Upper lobe of left lung (tissue), 6 donors: ENCODE data around the gene MEX3B. TPM values are rescaled to one million over a fixed set of nuclear protein-coding genes. Genes with fewer than 3 reads are reported as not detected.

ENCODE experiments used
- ATAC-seq, 2 donors: fragments of 200-7000 bp; cut with Tn5 transposase; one replicate each; pipeline ENCODE4 v1.9.1; 2022; ENCODE audit warnings: mild to moderate bottlenecking in 2 of 2, moderate library complexity in 2 of 2; ENCODE audit not compliant: low FRiP score in 2 of 2
- DNase-seq, 2 donors: peaks; one replicate each; pipeline ENCODE4 v3.0.0-alpha.2; 2019 to 2020
- H3K27ac ChIP-seq, 4 donors: fragments of 200-600 bp; sonication (generic); one replicate each; pipeline ENCODE4 v1.5.1; 2016 to 2019
- H3K27me3 ChIP-seq, 4 donors: fragments of 200-600 bp; sonication (generic); one replicate each; pipeline ENCODE4 v1.5.1; 2017 to 2019
- H3K36me3 ChIP-seq, 4 donors: fragments of 200-600 bp; sonication (generic); one replicate each; pipeline ENCODE4 v1.5.1; 2016 to 2019
- H3K4me1 ChIP-seq, 4 donors: fragments of 200-600 bp; sonication (generic); one replicate each; pipeline ENCODE4 v1.5.1; 2018 to 2019
- H3K4me3 ChIP-seq, 4 donors: fragments of 200-600 bp; sonication (generic); one replicate each; pipeline ENCODE4 v1.5.1; 2017 to 2019; ENCODE audit warnings: mild to moderate bottlenecking in 2 of 4, moderate library complexity in 1 of 4
- H3K9me3 ChIP-seq, 4 donors: fragments of 200-600 bp; sonication (generic); one replicate each; pipeline ENCODE4 v1.5.1; 2018 to 2019
- EP300 ChIP-seq, 4 donors: sonication (generic); formaldehyde crosslinking; IDR thresholded peaks; one replicate each; pipeline ENCODE4 v1.5.1; 2017; ENCODE audit warnings: antibody characterized with exemption in 4 of 4, control low read depth in 2 of 4
- POLR2A ChIP-seq, 4 donors: fragments of 450-650 bp; IDR thresholded peaks; one replicate each; pipeline ENCODE4 v1.5.1; 2016 to 2017; ENCODE audit warnings: antibody characterized with exemption in 4 of 4, mild to moderate bottlenecking in 2 of 4
- POLR2AphosphoS5 ChIP-seq, 2 donors: sonication (generic); formaldehyde crosslinking; IDR thresholded peaks; one replicate each; pipeline ENCODE4 v1.5.1; 2017; ENCODE audit warnings: antibody characterized with exemption in 2 of 2
- WGBS, 2 donors: methylation state at CpG; one replicate each; pipeline ENCODE4 v1.1.5; 2017 to 2018; 5-methylcytosine and 5-hydroxymethylcytosine counted together
- total RNA-seq, 6 donors: library from RNA; depleted of rRNA in 4 of 6; stranded (reverse); fragments of >200 nt in 4 of 6; gene quantifications; one replicate each; pipeline versions ENCODE4 v1.1.0 to v1.2.1, GENCODE V29; 2016 to 2021
- TF ChIP-seq, protein P1 (sequence below), 6 experiments: fragments of 450-650 bp in 4 of 6; fragments of 200-600 bp in 2 of 6; sonication (generic) in 2 of 6; IDR thresholded peaks; one replicate each; pipeline ENCODE4 v1.5.1; 2016 to 2019; ENCODE audit warnings: antibody characterized with exemption in 6 of 6
- donor health status: DM: no; HTN: no; CAD: no; lungs with moderate emphysema.
- donor health status: DM: no; HTN: yes; CAD: no; lungs with severe emphysema.

Gene MEX3B
- total RNA-seq, 6 donors from 2014 or later: 0.76 to 4.2 (median 2.0) TPM

DNA sequence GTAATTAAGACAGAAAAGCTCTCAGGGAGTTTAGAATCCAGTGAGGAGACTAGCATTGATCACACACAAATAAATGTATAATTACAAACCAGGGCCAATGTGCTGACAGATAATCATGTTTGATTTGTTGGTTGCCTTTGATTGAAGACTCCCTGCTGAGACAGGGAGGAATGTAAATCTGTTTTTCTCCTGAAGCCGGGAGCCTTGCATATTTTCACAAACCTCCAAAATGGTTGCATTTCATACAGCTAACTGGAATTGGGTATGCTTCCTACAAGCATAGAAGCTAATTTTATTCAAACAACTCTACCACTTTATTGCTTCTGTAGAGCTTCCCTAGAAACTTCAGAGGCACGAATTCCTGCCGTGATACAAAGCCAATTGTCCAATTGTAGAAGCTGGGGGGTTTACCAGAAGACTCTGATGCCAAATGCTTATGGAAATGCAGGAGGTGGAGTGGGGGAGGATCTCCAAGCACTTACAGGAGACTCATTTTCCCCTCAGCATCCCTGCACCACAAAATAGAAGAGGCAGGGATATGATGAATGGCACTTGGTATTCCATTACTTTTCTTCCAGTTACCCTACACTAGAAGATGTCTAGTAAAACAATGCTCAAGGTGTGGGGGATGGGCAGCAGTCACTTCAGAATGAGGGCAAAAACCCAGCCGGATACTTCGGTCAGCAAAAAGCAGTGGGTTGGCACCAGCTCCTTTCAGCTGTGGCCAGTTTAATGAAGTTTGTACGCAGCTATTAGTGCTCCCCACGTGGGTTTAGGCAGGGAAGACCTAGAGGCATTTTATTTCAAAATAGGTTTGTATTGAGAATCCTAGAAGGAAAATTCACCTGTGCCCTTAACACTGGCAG lies 11.4 kb upstream of the MEX3B start:
- Histone ChIP-seq H3K4me3 (no peak overlapping the region), H3K9me3 (no peaks in the 10 kb centered on the region), H3K27ac (no peak overlapping the region), H3K27me3 (no peaks in the 10 kb centered on the region), H3K4me1 (no peaks in the 10 kb centered on the region), H3K36me3 (no peaks in the 10 kb centered on the region)
- ATAC-seq (no peak), DNase-seq (no peak)
- whole genome bisulfite sequencing, 2 donors: 29 to 41% methylated on average over 7 of the region's 7 CpGs
- no peak for TF ChIP-seq POLR2A (IDR thresholded peaks at IDR 0.05)
- TF ChIP-seq, protein P1, sequence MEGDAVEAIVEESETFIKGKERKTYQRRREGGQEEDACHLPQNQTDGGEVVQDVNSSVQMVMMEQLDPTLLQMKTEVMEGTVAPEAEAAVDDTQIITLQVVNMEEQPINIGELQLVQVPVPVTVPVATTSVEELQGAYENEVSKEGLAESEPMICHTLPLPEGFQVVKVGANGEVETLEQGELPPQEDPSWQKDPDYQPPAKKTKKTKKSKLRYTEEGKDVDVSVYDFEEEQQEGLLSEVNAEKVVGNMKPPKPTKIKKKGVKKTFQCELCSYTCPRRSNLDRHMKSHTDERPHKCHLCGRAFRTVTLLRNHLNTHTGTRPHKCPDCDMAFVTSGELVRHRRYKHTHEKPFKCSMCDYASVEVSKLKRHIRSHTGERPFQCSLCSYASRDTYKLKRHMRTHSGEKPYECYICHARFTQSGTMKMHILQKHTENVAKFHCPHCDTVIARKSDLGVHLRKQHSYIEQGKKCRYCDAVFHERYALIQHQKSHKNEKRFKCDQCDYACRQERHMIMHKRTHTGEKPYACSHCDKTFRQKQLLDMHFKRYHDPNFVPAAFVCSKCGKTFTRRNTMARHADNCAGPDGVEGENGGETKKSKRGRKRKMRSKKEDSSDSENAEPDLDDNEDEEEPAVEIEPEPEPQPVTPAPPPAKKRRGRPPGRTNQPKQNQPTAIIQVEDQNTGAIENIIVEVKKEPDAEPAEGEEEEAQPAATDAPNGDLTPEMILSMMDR (IDR thresholded peaks at IDR 0.05): no peak
- no peak for TF ChIP-seq POLR2AphosphoS5 (IDR thresholded peaks at IDR 0.05)
- no peak for TF ChIP-seq EP300 (IDR thresholded peaks at IDR 0.05)

DNA sequence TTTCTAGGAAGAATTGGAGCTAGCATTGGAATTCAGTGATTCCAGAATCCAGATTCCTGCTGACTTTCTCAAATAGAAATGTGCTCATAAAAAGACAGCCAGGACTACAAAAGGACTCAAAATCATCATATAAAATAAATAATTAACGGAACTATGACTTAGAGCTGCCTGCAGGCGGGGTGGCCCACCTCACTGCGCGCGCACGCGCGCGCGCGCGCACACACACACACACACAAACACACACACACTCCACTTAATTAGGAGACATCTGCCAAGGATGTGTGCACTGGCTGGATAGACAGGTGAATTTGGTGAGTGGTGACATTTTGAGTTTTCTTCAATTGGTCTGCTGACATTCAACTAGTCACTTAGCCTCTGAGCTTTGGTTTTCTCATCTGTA lies 6.9 kb upstream of the MEX3B start:
- ATAC-seq (no peak), DNase-seq (peak in 1 of 2 donors; percentile 72)
- H3K36me3 ChIP-seq: no peaks in the 10 kb centered on the region
- no peak overlapping the region for H3K4me3 ChIP-seq
- TF ChIP-seq, protein P1 (IDR thresholded peaks at IDR 0.05): no peak
- no peak for TF ChIP-seq EP300 (IDR thresholded peaks at IDR 0.05)
- TF ChIP-seq POLR2A (IDR thresholded peaks at IDR 0.05): no peak
- TF ChIP-seq POLR2AphosphoS5 (IDR thresholded peaks at IDR 0.05): no peak
- WGBS, 2 donors: 95 to 96% methylated on average over 12 of the region's 12 CpGs
- no peak overlapping the region for H3K27ac ChIP-seq
- H3K9me3 ChIP-seq: no peaks in the 10 kb centered on the region
- H3K27me3 ChIP-seq: no peaks in the 10 kb centered on the region
- H3K4me1 ChIP-seq: peaks cover under 1 to 3% (median 3%) of the 10 kb centered on the region in 4 donors

DNA sequence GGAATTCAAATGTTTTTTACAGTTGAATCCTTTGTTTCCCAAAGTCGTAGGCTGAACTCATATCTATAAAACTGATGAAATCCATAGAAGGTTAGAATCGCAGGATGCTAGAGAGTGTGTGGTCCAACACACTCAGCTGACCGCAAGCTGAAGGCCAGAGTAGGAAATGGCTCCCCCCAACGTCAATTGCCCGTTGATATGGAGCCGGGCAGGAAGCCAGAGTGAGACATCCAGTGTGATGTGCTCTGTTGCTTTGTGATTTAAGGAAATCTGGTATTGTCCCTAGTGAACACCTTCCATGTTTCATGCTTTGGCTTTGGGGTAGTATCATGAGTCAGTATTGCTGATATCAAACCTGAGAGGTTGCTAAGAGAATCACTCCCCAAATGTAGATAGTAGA lies 5.8 kb upstream of the MEX3B start:
- Histone ChIP-seq H3K4me1 (peaks cover 6 to 11% (median 10%) of the 10 kb centered on the region in 4 donors), H3K9me3 (no peaks in the 10 kb centered on the region), H3K27ac (no peak overlapping the region), H3K27me3 (peaks cover 0 to 3% (median 0%) of the 10 kb centered on the region in 4 donors), H3K36me3 (no peaks in the 10 kb centered on the region), H3K4me3 (no peak overlapping the region)
- WGBS, 2 donors: 56 to 63% methylated on average over 6 of the region's 6 CpGs
- TF ChIP-seq, protein P1 (IDR thresholded peaks at IDR 0.05): no peak
- TF ChIP-seq POLR2AphosphoS5 (IDR thresholded peaks at IDR 0.05) (no peak), EP300 (IDR thresholded peaks at IDR 0.05) (no peak), POLR2A (IDR thresholded peaks at IDR 0.05) (no peak)
- DNase-seq (no peak), ATAC-seq (no peak)

DNA sequence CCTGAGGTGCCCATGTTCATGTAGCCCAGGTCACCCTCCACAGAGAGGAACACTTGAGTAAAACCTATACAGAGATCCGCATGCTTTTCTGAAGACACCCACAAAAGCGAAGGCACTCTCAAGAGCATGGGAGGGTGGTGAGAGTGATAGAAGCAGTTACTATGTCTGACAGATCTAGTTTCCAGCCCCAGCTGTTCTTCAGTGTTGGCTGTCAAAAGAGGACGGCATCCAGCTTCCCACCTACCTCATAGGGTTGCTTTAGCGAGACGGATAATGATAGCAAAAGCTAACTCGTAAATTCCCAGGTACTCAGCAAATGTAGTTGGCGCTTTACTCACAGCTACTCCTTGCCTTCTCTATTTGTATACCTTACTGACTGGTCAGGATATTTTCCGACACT lies 3.0 kb upstream of the MEX3B start:
- H3K4me3 ChIP-seq: no peak overlapping the region
- H3K27ac ChIP-seq: no peak overlapping the region
- no peak for DNase-seq
- ATAC-seq: no peak
- TF ChIP-seq POLR2AphosphoS5 (IDR thresholded peaks at IDR 0.05): no peak
- TF ChIP-seq POLR2A (IDR thresholded peaks at IDR 0.05): no peak
- TF ChIP-seq, protein P1 (IDR thresholded peaks at IDR 0.05): no peak
- no peak for TF ChIP-seq EP300 (IDR thresholded peaks at IDR 0.05)
- H3K4me1 ChIP-seq: peaks cover 18 to 27% (median 25%) of the 10 kb centered on the region in 4 donors
- 91 to 96% methylated on average over 8 of the region's 8 CpGs for WGBS, 2 donors
- no peaks in the 10 kb centered on the region for H3K36me3 ChIP-seq
- H3K9me3 ChIP-seq: no peaks in the 10 kb centered on the region
- H3K27me3 ChIP-seq: peaks cover 0 to 3% (median 0%) of the 10 kb centered on the region in 4 donors
